ENCODE measurements around the gene OGFOD2.
"Not testable (repeated sequence)": the region's sequence is repeated elsewhere in the genome, so short reads cannot be mapped to it uniquely, and the experiment has no call there.

The OGFOD2 gene

DNA sequence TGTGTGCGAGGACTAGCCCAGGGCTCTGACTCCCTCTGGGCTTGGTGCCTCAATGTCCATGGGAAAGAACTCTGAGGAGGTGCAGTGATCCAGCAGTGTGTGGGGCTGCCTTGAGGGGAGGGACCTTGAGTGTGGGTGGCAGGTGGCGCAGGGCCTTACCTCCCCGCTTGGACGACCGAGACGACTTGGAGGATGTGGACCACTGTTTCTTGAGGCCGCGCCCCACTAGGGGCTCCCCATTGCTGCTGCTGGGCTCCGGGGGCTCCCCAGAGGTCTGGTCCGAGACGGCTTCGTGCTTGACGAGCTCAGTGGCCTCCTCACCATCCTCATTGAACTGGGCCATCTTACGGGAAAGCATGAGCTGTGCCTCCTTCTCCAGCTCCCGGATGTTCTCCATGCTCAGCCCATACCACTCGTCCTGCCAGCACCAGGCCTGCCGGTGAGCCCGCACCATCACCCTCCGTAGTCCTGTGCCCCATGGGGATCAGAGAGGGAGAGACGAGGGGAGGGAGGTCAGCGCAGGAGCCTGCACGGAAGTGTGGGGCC lies 30.1 kb downstream of the OGFOD2 start:
- no peak for DNase-seq

DNA sequence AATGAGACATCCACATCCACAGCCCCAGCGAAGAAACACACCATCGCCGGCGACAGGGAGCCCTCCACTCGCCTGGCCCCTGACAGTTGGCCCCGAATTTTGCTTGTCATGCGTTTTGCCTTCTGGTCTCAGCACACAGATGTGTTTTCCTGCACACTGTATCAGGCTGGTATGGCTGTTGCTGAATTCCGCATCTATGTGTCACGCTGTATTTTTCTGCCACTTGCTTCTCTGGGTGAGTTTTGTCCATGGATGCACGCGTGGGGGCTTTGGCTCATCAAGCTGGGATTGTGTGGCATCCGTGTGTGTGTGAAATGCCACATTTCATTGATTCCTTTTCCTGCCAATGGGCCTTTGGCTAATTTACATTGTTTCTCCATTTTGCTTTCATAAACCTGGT lies 31.9 kb downstream of the OGFOD2 start:
- no peak for DNase-seq

DNA sequence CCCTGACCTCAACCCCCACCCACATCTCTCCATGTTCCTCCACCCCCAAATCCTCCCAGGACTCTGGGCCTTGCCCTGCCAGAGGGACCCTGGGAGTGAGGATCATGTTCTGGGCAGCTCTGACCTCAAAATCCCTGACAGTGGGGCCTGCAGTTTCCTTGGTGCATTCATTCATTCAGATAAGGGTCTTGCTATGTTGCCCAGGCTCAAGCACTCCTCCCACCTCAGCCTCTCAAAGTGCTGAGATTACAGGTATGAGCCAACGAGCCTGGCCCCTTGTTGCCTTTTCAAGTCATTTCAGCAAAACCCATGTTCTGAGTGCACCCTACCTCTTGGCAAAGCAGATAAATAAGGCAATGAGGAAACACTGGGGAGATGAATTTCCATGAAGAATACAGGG lies 35.1 kb downstream of the OGFOD2 start:
- no peak for DNase-seq

DNA sequence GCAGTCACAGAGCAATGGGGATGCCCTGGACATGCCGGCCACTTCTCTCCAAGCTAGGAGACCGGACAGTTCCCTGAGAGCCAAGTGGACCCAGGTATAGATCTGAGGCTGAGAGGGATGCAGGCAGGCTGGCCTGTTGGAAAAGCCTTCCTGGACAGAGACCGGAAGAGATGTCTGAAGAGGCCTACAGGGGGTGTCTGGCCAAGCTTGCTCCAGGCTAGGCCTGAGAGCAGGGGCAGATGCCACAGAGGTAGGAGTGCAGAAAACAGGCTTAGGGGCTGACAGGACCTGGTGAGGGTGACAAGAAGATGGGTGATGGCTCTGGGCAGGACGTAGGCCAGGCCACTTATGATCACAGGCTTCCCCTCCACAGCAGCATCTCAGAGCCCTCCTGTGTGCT lies 35.6 kb downstream of the OGFOD2 start:
- DNase-seq, result no peak

DNA sequence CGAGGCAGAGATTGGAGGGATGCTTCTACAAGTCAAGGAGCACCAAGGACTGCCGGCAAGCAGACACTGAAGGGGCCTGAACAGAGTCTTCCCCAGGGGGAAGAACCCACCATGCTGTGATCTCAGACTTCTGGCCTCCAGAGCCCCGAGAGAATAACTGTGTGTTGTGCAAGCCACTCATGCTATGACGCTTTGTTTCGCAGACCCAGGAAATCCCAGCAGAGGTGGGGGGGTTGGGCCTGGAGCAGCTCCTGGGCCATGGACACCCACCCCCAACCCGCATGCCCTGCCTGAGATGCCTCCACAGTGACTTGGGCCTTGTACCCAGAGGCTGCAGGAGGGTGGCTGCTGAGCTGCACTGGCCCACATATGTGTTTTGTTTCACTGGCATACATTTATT lies 36.7 kb downstream of the OGFOD2 start:
- no peak for DNase-seq

DNA sequence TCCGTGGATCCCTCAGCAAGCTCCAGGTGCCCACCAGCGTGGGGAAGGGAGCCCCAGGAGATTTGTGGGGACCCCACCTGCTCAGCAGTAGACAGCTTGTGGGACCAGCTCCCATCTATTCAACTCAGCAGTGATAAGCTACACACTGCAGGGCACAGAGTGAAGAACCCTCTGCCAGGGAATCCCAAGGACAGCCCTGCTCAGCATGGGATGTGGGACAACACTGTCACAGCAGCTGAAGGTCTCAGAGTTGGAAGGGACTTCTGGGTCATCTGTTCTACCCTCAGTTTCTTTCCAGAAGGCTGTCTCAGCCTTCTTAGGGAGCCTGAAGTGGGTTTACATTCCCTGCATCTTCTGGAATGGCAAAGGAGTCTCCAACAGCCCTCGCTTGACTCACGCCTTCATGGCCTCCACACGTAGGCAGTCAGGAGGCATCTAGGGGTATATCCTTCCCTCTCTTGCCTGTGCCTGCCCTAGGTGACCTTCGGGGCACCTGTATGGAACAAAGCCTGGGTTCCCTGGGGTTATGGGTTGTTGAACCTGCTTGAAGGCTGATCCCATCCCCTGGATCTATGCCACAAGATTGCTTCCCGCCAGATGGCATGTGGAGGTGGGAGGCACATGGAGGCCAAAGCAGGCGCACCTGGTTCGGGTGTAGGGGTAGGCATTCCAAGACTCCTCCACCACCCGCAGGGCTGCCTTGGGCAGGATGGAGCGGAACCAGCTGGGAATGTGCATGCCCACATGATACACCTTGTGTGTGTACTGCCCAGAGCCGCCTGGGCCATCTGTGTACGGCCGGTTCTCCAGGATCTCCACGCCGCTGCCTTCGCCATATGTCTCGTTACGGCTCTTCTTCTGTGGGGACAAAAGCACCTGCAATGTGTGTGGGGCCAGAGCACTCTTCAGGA lies 38.4 kb downstream of the OGFOD2 start:
- DNase-seq, result no peak

DNA sequence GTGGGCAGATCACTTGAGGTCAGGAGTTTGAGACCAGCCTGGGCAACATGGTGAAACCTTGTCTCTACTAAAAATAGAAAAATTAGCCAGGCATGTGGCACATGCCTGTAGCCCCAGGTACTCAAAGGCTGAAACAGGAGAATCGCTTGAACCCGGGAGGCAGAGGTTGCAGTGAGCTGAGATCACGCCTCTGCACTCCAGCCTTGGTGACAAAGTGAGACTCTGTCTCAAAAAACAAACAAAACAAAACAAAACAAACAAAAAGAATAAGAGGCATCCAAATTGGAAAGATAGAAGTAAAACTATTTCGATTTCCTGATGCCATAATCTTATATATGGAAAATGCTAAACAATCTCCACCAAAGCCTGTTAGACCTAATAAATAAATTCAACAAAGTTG lies 39.4 kb downstream of the OGFOD2 start:
- not testable (repeated sequence) for DNase-seq

DNA sequence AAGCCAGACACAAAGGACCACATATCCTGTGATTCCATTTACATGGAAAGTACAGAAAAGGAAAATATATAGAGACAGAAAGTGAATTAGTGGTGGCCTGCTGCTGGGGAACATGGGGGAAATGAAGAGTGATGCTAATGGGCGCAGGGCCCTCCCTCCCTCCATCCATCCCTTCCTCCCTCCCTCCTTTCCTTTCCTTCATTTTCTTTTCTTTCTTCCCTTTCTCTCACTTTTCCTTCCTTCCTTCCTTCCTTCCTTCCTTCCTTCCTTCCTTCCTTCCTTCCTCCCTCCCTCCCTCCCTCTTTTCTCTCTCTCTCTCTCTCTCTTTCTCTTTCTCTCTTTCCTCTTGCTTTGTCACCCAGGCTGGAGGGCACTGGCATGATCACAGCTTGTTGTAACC lies 42.7 kb downstream of the OGFOD2 start:
- no peak for DNase-seq

DNA sequence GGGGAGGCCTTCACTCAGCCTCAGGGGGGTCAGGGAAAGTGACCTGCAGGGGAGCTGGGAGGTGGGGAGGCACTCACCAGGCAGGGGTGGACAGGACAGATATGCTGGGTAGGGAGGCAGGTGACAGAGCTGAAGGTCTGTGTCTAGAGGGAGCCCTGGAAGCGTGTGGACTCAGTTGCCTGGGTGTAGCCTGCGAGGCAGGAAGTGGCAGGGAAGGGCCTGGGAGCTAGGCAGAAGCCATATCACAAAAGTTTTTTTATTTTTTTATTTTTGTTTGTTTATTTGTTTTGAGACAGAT lies 44.7 kb downstream of the OGFOD2 start:
- DNase-seq, result no peak

DNA sequence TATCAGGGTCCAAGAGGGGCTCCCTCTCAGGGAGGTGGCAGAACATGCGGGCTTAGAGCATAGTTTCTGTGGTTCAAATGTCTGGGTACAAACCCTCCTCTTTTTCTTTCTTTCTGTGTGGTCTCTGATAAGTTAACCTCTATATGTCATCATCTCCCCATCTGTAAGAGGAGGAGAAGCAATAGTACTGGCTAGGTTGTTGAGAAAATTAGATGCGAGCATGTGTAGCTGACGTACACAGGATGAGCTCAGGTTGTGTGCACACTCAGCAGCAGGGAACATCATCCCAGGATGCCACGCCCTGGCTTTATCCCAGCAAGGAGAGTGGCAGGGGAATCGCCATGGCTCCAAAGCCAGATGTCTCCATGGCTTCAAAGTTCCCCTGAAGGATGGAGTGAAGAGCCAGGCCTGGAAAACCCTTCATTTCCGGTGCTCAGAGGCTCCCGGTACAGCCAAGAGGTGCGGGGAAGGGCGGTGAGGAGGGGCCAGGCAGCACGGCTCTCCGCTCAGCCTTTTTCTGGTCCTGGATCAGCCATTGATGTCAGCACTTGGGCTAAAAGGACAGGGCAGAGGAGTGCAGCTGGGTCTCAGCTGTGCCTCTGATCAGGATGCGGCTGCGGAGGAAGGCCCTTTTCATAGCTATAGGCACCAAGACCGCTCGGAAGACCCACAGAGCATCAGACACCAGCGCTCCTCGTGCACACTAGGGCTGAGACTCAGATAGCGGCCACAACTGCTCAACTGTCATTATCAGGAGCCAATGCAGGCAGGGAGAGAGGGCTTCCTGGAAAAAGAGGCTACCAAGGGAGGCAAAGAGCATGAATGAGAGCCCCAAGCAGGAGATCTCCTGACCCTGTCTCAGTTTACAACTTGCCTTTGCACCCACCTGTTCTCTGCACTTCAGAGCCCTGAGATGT lies 46.9 kb downstream of the OGFOD2 start:
- no peak for DNase-seq

DNA sequence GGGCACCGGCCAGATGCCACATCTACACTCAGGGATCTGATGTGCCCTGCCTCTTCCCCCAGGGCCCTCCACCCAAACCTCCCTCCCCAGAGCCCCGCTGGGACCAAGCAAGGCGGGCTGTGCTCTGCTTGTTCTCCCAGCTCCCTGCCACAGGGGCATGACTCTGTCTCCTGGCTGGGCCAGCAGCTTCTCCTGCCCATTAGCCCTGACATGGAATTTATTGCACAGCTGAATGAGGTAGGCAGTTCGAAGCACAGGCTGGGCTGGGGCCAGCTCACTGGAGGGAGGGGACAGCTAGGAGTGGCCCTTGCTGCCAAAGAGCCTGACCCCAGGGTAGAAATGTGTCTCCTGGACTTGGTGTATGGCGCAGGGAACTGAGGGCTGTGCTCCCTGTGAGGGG lies 47.8 kb downstream of the OGFOD2 start:
- DNase-seq, result no peak

DNA sequence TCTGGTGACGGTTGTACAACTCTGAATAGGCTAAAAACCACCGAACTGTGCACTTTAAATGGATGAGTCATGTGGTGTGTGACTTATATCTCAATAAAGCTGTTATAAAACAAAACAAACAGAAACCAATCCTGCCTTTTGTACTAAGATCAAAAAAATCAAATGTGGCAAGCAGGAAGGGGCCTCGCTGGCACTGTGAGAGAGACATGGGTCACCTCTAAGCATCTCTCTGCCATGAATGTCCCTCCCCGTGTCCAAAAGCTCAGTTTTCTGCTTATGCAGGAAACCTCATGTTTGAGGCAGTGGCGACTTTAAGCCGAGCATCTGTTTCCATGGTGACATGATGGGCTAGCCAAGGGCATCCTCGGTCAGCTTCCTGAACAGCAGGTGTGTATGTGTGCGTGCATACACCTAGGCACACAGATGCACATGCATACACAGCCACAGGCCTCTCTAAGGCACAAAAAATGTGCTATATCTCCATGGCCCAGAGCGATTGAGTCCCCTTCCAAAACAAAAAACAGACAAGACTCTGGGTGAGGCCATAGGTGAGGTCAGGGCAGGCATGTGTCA lies 49.9 kb downstream of the OGFOD2 start:
- DNase-seq, result no peak

DNA sequence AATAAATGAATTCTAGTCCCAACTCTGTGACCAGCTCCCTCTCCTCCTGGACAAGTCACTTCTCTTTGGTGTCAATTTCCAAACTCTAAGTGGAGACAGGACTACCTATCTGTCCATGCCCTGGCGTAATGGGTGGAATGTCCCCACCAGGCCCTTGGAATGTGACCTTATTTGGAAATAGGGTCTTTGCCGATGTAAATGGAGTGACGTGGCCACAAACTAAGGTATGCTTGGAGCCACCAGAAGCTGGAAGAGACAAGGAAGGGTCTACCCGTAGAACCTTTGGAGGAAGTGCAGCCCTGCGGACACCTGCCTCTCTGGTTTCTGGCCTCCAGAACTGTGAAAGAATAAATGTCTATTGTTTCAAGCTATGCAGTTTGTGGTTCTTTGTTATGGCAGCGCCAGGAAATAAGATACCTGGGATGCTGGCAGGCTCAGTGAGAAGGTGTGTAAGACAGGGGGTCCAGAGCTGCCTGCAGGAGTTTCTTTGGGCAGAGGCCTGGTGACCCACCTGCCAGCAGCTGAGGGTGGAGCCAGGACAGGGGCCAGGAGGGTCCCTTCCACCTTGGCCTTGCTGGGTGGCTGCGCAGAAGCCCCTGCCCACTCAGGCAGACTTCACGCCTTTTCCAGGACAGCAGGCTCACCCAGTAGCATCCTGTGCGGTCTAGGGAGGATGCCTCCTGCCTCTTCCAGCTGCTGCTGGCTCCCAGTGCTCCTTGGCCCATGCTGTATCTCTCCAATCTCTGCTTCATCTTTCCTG lies 51.2 kb downstream of the OGFOD2 start:
- DNase-seq, result no peak

DNA sequence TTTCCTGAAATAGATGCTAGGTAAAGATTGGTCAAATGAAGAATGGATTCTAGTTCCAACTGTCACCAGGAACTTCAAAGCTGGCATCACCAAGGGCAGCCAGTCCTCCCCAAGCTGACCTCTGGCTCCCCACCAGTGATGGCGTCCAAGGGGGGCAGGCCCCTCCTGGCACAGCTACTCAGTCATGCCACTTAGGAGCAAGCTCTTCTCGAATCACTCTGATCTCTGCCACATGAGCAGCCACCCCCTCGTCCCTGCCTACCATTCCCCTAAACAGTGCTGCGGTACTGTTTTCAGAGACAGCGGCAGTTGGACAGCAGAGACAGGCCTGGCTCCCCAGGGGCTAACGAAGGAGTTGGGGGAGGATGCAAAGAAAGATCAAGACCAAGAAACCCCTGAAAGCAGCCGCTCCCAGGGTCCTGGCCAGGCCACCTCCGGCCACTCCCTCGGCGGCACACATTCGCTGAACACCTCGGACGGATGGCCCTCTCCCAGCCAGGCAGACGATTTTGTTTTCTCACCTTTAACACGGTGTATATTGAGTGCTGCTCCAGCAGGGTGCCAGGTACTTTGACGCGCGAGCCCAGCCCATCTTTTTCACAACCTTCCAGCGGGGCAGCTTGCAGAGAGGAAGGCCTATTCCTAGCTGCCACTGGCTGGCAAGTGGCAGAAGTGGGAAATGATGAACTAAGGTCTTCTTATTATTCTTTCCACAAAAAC lies 52.8 kb downstream of the OGFOD2 start:
- DNase-seq, result no peak

DNA sequence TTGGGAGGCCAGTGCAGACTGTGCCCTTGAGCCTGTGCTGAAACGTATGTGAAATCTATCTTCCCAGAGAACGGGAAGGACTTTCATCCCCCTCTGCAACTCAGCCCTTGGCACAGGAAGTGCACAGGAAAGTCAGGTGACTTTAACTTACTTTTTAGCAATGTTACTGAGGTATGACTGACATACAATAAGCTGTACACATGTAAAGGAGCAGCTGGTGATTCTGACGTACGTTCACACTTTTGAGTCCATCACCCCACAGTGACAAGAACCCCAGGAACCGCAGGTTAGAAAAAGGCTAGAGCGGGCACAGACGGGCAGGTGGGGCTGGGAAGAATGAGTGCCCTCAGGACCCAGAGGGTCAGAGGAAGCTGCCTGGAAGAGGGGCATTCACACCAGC lies 53.4 kb downstream of the OGFOD2 start:
- no peak for DNase-seq

DNA sequence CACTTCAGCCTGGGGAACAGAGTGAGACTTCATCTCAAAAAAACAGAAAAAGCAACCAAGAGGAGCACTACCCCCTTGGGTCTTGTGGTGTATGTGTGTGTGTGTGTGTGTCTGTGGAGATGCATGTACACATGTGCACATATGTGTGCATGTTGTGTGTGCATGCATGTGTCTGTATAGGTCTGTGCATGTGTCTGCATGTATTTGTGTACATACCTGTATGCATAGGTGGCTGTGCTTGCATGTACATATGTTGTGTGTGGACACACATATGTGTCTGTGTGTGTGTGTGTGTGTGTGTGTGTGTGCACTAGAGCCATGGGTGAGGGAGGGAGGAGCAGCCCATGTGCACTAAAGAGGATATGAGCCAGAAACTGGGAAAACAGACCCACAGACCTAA lies 54.5 kb downstream of the OGFOD2 start:
- DNase-seq, result no peak

Measured in stimulated activated CD4-positive, alpha-beta T cell treated with anti-CD3 and anti-CD28 coated beads, Interleukin-4, amount 100 ng/mL, for 4 hours (primary cell).